Stomach (tissue), 9 donors: ENCODE results near the gene RIMS3. TPM values are rescaled to one million over a fixed set of nuclear protein-coding genes. Genes with fewer than 3 reads are reported as not detected.

Experiments
- DNase-seq, 2 donors: peaks; one replicate each; pipeline versions ENCODE4 v3.0.0 to v3.0.0-alpha.2; 2013 to 2019
- H3K27ac ChIP-seq, 5 donors: fragments of 200-600 bp in 4 of 5; sonication (generic) in 4 of 5; one replicate each; pipeline ENCODE4 v1.5.1; 2013 to 2019; ENCODE audit warnings: mild to moderate bottlenecking in 1 of 5, moderate library complexity in 1 of 5
- H3K27me3 ChIP-seq, 3 donors: fragments of 200-600 bp; sonication (generic); one replicate each; pipeline ENCODE4 v1.5.1; 2017 to 2019; ENCODE audit warnings: mixed run types in 1 of 3
- H3K36me3 ChIP-seq, 4 donors: fragments of 200-600 bp; sonication (generic); 1 replicate in 3 of 4; 2 replicates in 1 of 4; pipeline ENCODE4 v1.5.1; 2016 to 2019
- H3K4me1 ChIP-seq, 4 donors: fragments of 200-600 bp; sonication (generic); one replicate each; pipeline ENCODE4 v1.5.1; 2016 to 2019
- H3K4me3 ChIP-seq, 4 donors: fragments of 200-600 bp; sonication (generic) in 3 of 4; one replicate each; pipeline ENCODE4 v1.5.1; 2016 to 2019; ENCODE audit warnings: mild to moderate bottlenecking in 1 of 4
- H3K9me3 ChIP-seq, 4 donors: fragments of 200-600 bp; sonication (generic); one replicate each; pipeline ENCODE4 v1.5.1; 2016 to 2019
- CTCF ChIP-seq, 7 experiments: fragments of 450-650 bp in 4 of 7; fragments of 200-600 bp in 3 of 7; sonication (generic) in 3 of 7; IDR thresholded peaks; one replicate each; pipeline ENCODE4 v1.5.1; 2016 to 2019; ENCODE audit warnings: antibody characterized with exemption in 7 of 7, control low read depth in 2 of 7, mild to moderate bottlenecking in 1 of 7
- EP300 ChIP-seq: sonication (generic); formaldehyde crosslinking; IDR thresholded peaks from one replicate; pipeline ENCODE4 v1.6.1; 2017; ENCODE audit warnings: antibody characterized with exemption
- POLR2A ChIP-seq, 4 donors: fragments of 450-650 bp; IDR thresholded peaks; one replicate each; pipeline ENCODE4 v1.6.1; 2016; ENCODE audit warnings: antibody characterized with exemption in 4 of 4, control low read depth in 2 of 4, mild to moderate bottlenecking in 1 of 4, moderate library complexity in 1 of 4
- POLR2AphosphoS5 ChIP-seq, 3 donors: sonication (generic); formaldehyde crosslinking; IDR thresholded peaks; one replicate each; pipeline ENCODE4 v1.6.1; 2016; ENCODE audit warnings: antibody characterized with exemption in 3 of 3
- WGBS, 5 donors: extraction: QIAGEN DNeasy Blood & Tissue Kit in 3 of 5; methylation state at CpG; one replicate each; pipeline versions ENCODE4 v1.1.5 to v1.1.7; 2013 to 2018; 5-methylcytosine and 5-hydroxymethylcytosine counted together
- intact Hi-C: fragments of 100-400 bp; cut with DNase I; formaldehyde crosslinking; loops from one replicate; pipeline ENCODE4 v1.15.1; 2023; ENCODE audit warnings: low total_unique reads
- polyA plus RNA-seq, 3 donors: library from polyadenylated mRNA; stranded (reverse); fragments of 200-250 nt; gene quantifications; one replicate each; pipeline ENCODE4 v1.2.3, GENCODE V29; 2013
- total RNA-seq, 5 donors: library from RNA; depleted of rRNA; stranded (reverse); fragments of >200 nt; gene quantifications; one replicate each; pipeline versions ENCODE4 v1.1.0 to v1.2.3, GENCODE V29; 2014 to 2016
- donor health status: healthy with polysubstance abuse.
- donor health status: Bipolar disorder and iron deficiency.
- donor health status: healthy.

The RIMS3 gene
- total and polyA plus RNA-seq, 8 donors = 0.45 to 4.7 (median 2.5) TPM

GRCh38 chr1:40592107-40592803 lies 73.2 kb downstream of the RIMS3 start:
- Histone ChIP-seq H3K36me3 (no peaks in the 10 kb centered on the region), H3K4me3 (no peak overlapping the region), H3K4me1 (no peaks in the 10 kb centered on the region), H3K9me3 (no peaks in the 10 kb centered on the region), H3K27ac (no peak overlapping the region), H3K27me3 (no peaks in the 10 kb centered on the region)
- WGBS, 5 donors = 38 to 53% (median 46%) methylated on average over 6 of the region's 6 CpGs
- peak in 1 of 2 donors; percentile 53 for DNase-seq
- intact Hi-C loops = no loop called here
- TF ChIP-seq POLR2AphosphoS5 (IDR thresholded peaks at IDR 0.05) (no peak), POLR2A (IDR thresholded peaks at IDR 0.05) (no peak), CTCF (IDR thresholded peaks at IDR 0.05) (no peak), EP300 (no peak)

- H3K27me3 ChIP-seq = no peaks in the 10 kb centered on the region
- DNase-seq = no peak
- no peak for TF ChIP-seq POLR2A (IDR thresholded peaks at IDR 0.05)
- no peak for TF ChIP-seq EP300
- no peak for TF ChIP-seq POLR2AphosphoS5 (IDR thresholded peaks at IDR 0.05)
- TF ChIP-seq CTCF (IDR thresholded peaks at IDR 0.05) = no peak
- no peak overlapping the region for H3K27ac ChIP-seq
- no peaks in the 10 kb centered on the region for H3K9me3 ChIP-seq
- H3K4me1 ChIP-seq = no peaks in the 10 kb centered on the region
- WGBS, 5 donors = 68 to 76% (median 69%) methylated on average over 2 of the region's 2 CpGs
- intact Hi-C loops = no loop called here
- no peaks in the 10 kb centered on the region for H3K36me3 ChIP-seq
- no peak overlapping the region for H3K4me3 ChIP-seq
Observed at GRCh38 chr1:40588586-40588985, 76.9 kb downstream of the RIMS3 start.

GRCh38 chr1:40583980-40584379 lies 81.5 kb downstream of the RIMS3 start:
- H3K27ac ChIP-seq = no peak overlapping the region
- H3K27me3 ChIP-seq = no peaks in the 10 kb centered on the region
- no peak overlapping the region for H3K4me3 ChIP-seq
- no peaks in the 10 kb centered on the region for H3K36me3 ChIP-seq
- H3K4me1 ChIP-seq = peaks cover 0 to 6% (median 2%) of the 10 kb centered on the region in 4 donors
- no peaks in the 10 kb centered on the region for H3K9me3 ChIP-seq
- no peak for TF ChIP-seq CTCF (IDR thresholded peaks at IDR 0.05)
- TF ChIP-seq POLR2AphosphoS5 (IDR thresholded peaks at IDR 0.05) = no peak
- no peak for TF ChIP-seq EP300
- TF ChIP-seq POLR2A (IDR thresholded peaks at IDR 0.05) = no peak
- WGBS, 5 donors = 57 to 80% (median 73%) methylated on average over 6 of the region's 6 CpGs
- no peak for DNase-seq
- intact Hi-C loops = no loop called here

GRCh38 chr1:40582116-40582515 lies 83.4 kb downstream of the RIMS3 start:
- TF ChIP-seq POLR2AphosphoS5 (IDR thresholded peaks at IDR 0.05) (no peak), EP300 (no peak), POLR2A (IDR thresholded peaks at IDR 0.05) (no peak), CTCF (IDR thresholded peaks at IDR 0.05) (no peak)
- H3K27me3 ChIP-seq = no peaks in the 10 kb centered on the region
- intact Hi-C loops = no loop called here
- H3K9me3 ChIP-seq = peaks cover 0 to 5% (median 0%) of the 10 kb centered on the region in 4 donors
- H3K36me3 ChIP-seq = no peaks in the 10 kb centered on the region
- no peak overlapping the region for H3K27ac ChIP-seq
- peaks cover 0 to 6% (median 2%) of the 10 kb centered on the region in 4 donors for H3K4me1 ChIP-seq
- no peak for DNase-seq
- WGBS, 5 donors = 93 to 96% (median 94%) methylated on average over 2 of the region's 2 CpGs
- no peak overlapping the region for H3K4me3 ChIP-seq
